ENCODE results near the gene MAPKBP1. TPM values are rescaled to one million over a fixed set of nuclear protein-coding genes. Genes with fewer than 3 reads are reported as not detected.

Gene MAPKBP1
- polyA plus RNA-seq, 1 experiment: 8.3 TPM

- POLR2A ChIA-PET: no interaction called here
- no peak for DNase-seq (ENCODE audit: low read depth)
- H3K4me3 ChIP-seq (ENCODE audit: low read depth, low read length): no peak overlapping the region
- no peak for TF ChIP-seq CTCF (IDR thresholded peaks at IDR 0.05; ENCODE audit: insufficient read depth, low read depth, low read length)
- H3K36me3 ChIP-seq (ENCODE audit: control insufficient read depth, insufficient read depth, low read length): no peaks in the 10 kb centered on the region
- CTCF ChIA-PET: interaction anchor here (0.8 kb wide), 1 partner anchor 10 kb away, joined by 3 read pairs; no protein-coding TSS in a partner anchor
- H3K27me3 ChIP-seq (ENCODE audit: control insufficient read depth, insufficient read depth, low read length): peaks cover 7% of the 10 kb centered on the region
These were observed 96.4 kb downstream of the MAPKBP1 start for GRCh38 chr15:41870689-41871081.

GRCh38 chr15:41871175-41871905 is 97.1 kb downstream of the MAPKBP1 start:
- DNase-seq (ENCODE audit: low read depth): no peak
- ChIA-PET CTCF (interaction anchor here (0.8 kb wide), 1 partner anchor 10 kb away, joined by 3 read pairs; no protein-coding TSS in a partner anchor), POLR2A (no interaction called here)
- no peaks in the 10 kb centered on the region for H3K36me3 ChIP-seq (ENCODE audit: control insufficient read depth, insufficient read depth, low read length)
- no peak for TF ChIP-seq CTCF (IDR thresholded peaks at IDR 0.05; ENCODE audit: insufficient read depth, low read depth, low read length)
- no peak overlapping the region for H3K4me3 ChIP-seq (ENCODE audit: low read depth, low read length)
- H3K27me3 ChIP-seq (ENCODE audit: control insufficient read depth, insufficient read depth, low read length): peaks cover 7% of the 10 kb centered on the region

GRCh38 chr15:41872166-41872747 is 98.0 kb downstream of the MAPKBP1 start:
- Histone ChIP-seq H3K27me3 (ENCODE audit: control insufficient read depth, insufficient read depth, low read length) (peaks cover 10% of the 10 kb centered on the region), H3K36me3 (ENCODE audit: control insufficient read depth, insufficient read depth, low read length) (no peaks in the 10 kb centered on the region), H3K4me3 (ENCODE audit: low read depth, low read length) (no peak overlapping the region)
- TF ChIP-seq CTCF (IDR thresholded peaks at IDR 0.05; ENCODE audit: insufficient read depth, low read depth, low read length): no peak
- no peak for DNase-seq (ENCODE audit: low read depth)
- POLR2A ChIA-PET: no interaction called here
- CTCF ChIA-PET: no interaction called here

GRCh38 chr15:41873711-41874110 is 99.4 kb downstream of the MAPKBP1 start:
- POLR2A ChIA-PET: no interaction called here
- peaks cover 5% of the 10 kb centered on the region; the same call in 1 of the 2 replicates for H3K27me3 ChIP-seq (ENCODE audit: control insufficient read depth, insufficient read depth, low read length)
- no peaks in the 10 kb centered on the region for H3K36me3 ChIP-seq (ENCODE audit: control insufficient read depth, insufficient read depth, low read length)
- no peak for DNase-seq (ENCODE audit: low read depth)
- TF ChIP-seq CTCF (IDR thresholded peaks at IDR 0.05; ENCODE audit: insufficient read depth, low read depth, low read length): no peak
- CTCF ChIA-PET: interaction anchor here (0.9 kb wide), 1 partner anchor 9 kb away, joined by 4 read pairs; no protein-coding TSS in a partner anchor
- H3K4me3 ChIP-seq (ENCODE audit: low read depth, low read length): no peak overlapping the region

- no peak for TF ChIP-seq CTCF (IDR thresholded peaks at IDR 0.05; ENCODE audit: insufficient read depth, low read depth, low read length)
- peaks cover 5% of the 10 kb centered on the region; the same call in 1 of the 2 replicates for H3K27me3 ChIP-seq (ENCODE audit: control insufficient read depth, insufficient read depth, low read length)
- CTCF ChIA-PET: no interaction called here
These were observed 100.5 kb downstream of the MAPKBP1 start for GRCh38 chr15:41874736-41875135.

More at GRCh38 chr15:41874736-41875135, 100.5 kb downstream of the MAPKBP1 start:
- no peak for DNase-seq (ENCODE audit: low read depth)
- Histone ChIP-seq H3K36me3 (ENCODE audit: control insufficient read depth, insufficient read depth, low read length) (no peaks in the 10 kb centered on the region), H3K4me3 (ENCODE audit: low read depth, low read length) (no peak overlapping the region)
- POLR2A ChIA-PET: no interaction called here

Data from BJ (cell line).